ENCODE measurements around the gene PRDM2.

GRCh38 chr1:13697738-13698137 is 2.2 kb upstream of the PRDM2 start:
- no peak for TF ChIP-seq PRDM1 (tag by site-specific recombination; IDR thresholded peaks at IDR 0.05)
- TF ChIP-seq ZNF629 (tag by site-specific recombination; IDR thresholded peaks at IDR 0.05): no peak
- no peak for TF ChIP-seq ZBTB20 (tag by site-specific recombination; IDR thresholded peaks at IDR 0.05)
- TF ChIP-seq ZNF274 (IDR thresholded peaks at IDR 0.05; ENCODE audit: low read length): no peak
- TF ChIP-seq ZNF274 (tag by site-specific recombination; IDR thresholded peaks at IDR 0.05; ENCODE audit: borderline replicate concordance): no peak
- no peak for TF ChIP-seq CTCF (tag by site-specific recombination; IDR thresholded peaks at IDR 0.05)
- TF ChIP-seq YY1 (tag by site-specific recombination; IDR thresholded peaks at IDR 0.05): no peak
- TF ChIP-seq TCF7L2 (IDR thresholded peaks at IDR 0.05; ENCODE audit: borderline replicate concordance, low read depth, low read length): no peak

Data from HEK293 (cell line).